ENCODE results near the gene PRAMEF9. TPM values are rescaled to one million over a fixed set of nuclear protein-coding genes. Genes with fewer than 3 reads are reported as not detected.

PRAMEF9 gene
- not detected in 2 replicates for total RNA-seq (2014; rRNA removed; shearing (Covaris generic))

DNA sequence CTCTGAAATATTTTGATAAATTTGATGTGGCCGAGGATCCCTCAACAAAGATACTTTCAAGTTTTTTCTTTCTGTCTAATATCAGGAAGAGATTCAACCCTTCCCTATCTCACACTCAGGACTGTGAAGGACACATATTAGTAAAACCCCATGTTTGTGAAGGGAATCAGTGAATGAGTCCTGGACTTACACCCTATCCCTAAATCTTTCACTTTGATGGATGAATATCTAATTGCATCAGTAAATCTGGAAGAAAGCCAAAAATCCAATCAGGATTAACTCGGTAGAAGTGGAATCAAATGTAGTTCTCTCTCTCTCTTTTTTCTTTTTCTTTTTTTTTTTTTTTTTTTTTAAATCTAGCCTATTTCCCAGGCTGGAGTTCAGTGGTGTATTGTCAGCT lies at the start of gene PRAMEF9:
PRAMEF9 (plus strand) TSS at position 301 of the 400 bp plus-strand sequence. CDS start 3,433 bp downstream, outside the sequence.

GRCh38 chr1:13155909-13156308 lies 15.7 kb upstream of the PRAMEF9 start, which contains the start of gene PRAMEF26:
Gene PRAMEF26 (minus strand): TSS chr1:13156009. CDS start chr1:13153095, 2,914 bp downstream.

GRCh38 chr1:13165531-13165930 lies 6.1 kb upstream of the PRAMEF9 start, which contains the start of gene HNRNPCL4:
Gene HNRNPCL4 (minus strand): TSS chr1:13165631. CDS start chr1:13165467, 164 bp downstream.

GRCh38 chr1:13201309-13201708 lies 29.7 kb downstream of the PRAMEF9 start, which contains the start of gene PRAMEF13:
Gene PRAMEF13 (minus strand): TSS chr1:13201409. CDS start chr1:13199589, 1,820 bp downstream.

DNA sequence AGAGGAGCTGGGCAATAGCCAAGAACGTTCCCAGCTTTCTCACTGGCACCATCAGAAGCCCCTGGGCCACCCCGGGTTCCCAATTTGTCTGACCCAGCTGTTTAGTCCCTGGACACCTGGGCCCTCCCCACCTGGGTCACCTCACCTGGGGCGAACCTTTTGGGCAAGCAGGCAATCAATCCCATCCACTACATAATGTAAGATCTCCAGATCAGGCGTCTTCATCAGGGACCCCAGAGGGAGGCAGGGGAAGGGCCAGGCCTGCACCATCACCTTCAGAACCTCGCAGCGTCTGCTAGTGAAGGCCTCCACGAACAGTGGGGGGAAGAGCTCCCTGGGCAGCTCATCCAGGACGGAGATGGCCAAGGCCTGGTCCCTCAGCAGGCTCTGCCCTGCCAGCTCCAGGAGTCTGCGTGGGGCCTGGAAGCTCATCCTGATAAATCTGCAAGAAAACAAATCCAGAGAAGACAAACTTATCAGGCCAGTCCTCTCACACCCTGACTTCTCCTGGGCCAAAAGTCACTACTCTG lies 54.1 kb downstream of the PRAMEF9 start, which contains the start of gene PRAMEF18:
PRAMEF18 (minus strand) TSS at position 480 of the 530 bp plus-strand sequence; CDS start at position 432, 48 bp downstream.

Other genes starting within 250 kb of the PRAMEF9 start
- not detected in 2 replicates for gene PRAMEF6, start 224.3 kb upstream of the PRAMEF9 start, total RNA-seq (2014; rRNA removed; shearing (Covaris generic))
- gene PRAMEF27, start 115.3 kb upstream of the PRAMEF9 start, total RNA-seq (2014; rRNA removed; shearing (Covaris generic)): not detected in 2 replicates
- not detected in 2 replicates for gene HNRNPCL3, start 111.1 kb upstream of the PRAMEF9 start, total RNA-seq (2014; rRNA removed; shearing (Covaris generic))
- gene PRAMEF25, start 101.1 kb upstream of the PRAMEF9 start, total RNA-seq (2014; rRNA removed; shearing (Covaris generic)): not detected in 2 replicates
- gene HNRNPCL2, start 55.0 kb upstream of the PRAMEF9 start, total RNA-seq (2014; rRNA removed; shearing (Covaris generic)): not detected in 2 replicates
- gene PRAMEF26, start 15.8 kb upstream of the PRAMEF9 start, total RNA-seq (2014; rRNA removed; shearing (Covaris generic)): not detected in 2 replicates
- gene HNRNPCL4, start 6.2 kb upstream of the PRAMEF9 start, total RNA-seq (2014; rRNA removed; shearing (Covaris generic)): not detected in 2 replicates
- gene PRAMEF13, start 29.6 kb downstream of the PRAMEF9 start, total RNA-seq (2014; rRNA removed; shearing (Covaris generic)): not detected in 2 replicates
- not detected in 2 replicates for gene PRAMEF18, start 54.3 kb downstream of the PRAMEF9 start, total RNA-seq (2014; rRNA removed; shearing (Covaris generic))
- not detected in 2 replicates for gene PRAMEF5, start 82.3 kb downstream of the PRAMEF9 start, total RNA-seq (2014; rRNA removed; shearing (Covaris generic))
- not detected in 2 replicates for gene PRAMEF8, start 113.3 kb downstream of the PRAMEF9 start, total RNA-seq (2014; rRNA removed; shearing (Covaris generic))
- gene PRAMEF33, start 131.7 kb downstream of the PRAMEF9 start, total RNA-seq (2014; rRNA removed; shearing (Covaris generic)): not detected in 2 replicates
- not detected in 2 replicates for gene PRAMEF15, start 143.7 kb downstream of the PRAMEF9 start, total RNA-seq (2014; rRNA removed; shearing (Covaris generic))
- not detected in 2 replicates for gene PRAMEF14, start 175.3 kb downstream of the PRAMEF9 start, total RNA-seq (2014; rRNA removed; shearing (Covaris generic))
- gene PRAMEF19, start 200.1 kb downstream of the PRAMEF9 start, total RNA-seq (2014; rRNA removed; shearing (Covaris generic)): not detected in 2 replicates
- not detected in 2 replicates for gene PRAMEF17, start 217.8 kb downstream of the PRAMEF9 start, total RNA-seq (2014; rRNA removed; shearing (Covaris generic))
- not detected in 2 replicates for gene PRAMEF20, start 238.6 kb downstream of the PRAMEF9 start, total RNA-seq (2014; rRNA removed; shearing (Covaris generic))

All from A375 (cell line).